ENCODE results near the gene PTPRK. TPM values are rescaled to one million over a fixed set of nuclear protein-coding genes. Genes with fewer than 3 reads are reported as not detected.

PTPRK gene
- total and polyA plus RNA-seq, 10 of the 15 experiments (the other 5 are each of a cell fraction or from before 2014, with no cell fraction given) = 0.23 to 1.9 (median 0.55) TPM

DNA sequence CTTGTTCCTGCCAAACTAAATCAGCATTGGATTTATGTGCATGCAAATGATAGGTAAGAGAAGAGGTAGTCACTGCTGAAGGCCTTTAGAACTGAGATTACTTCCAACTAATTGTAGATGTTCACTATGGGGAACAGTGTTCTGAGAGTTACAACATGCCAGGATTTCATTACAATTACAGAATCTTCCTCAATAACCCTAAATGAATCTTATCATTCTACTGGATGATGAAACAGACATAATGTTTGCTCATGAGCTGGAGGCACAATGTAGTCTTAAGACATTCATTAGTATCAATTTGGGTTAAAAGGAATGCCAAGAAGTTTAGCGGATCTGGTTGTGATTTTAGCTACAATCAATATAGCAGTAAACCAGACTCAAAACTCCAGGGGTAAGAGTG lies 370.6 kb downstream of the PTPRK start:
- H3K27ac ChIP-seq (ENCODE audit: control insufficient read depth, insufficient read depth) = no peak overlapping the region
- no peak for FAIRE-seq
- H3K4me3 ChIP-seq = no peak overlapping the region
- H3K27me3 ChIP-seq (replicated peaks in 1 of 2; ENCODE audit: control insufficient read depth in 2 of 2, insufficient read depth in 2 of 2, low read length in 1 of 2) = no peaks in the 10 kb centered on the region
- H3K4me1 ChIP-seq (ENCODE audit: control insufficient read depth, insufficient read depth, low read length) = no peaks in the 10 kb centered on the region
- no peak overlapping the region for H2AFZ ChIP-seq (ENCODE audit: control insufficient read depth, low read depth, low read length)
- no peaks in the 10 kb centered on the region for H4K20me1 ChIP-seq (ENCODE audit: control insufficient read depth, insufficient read depth)
- no peak overlapping the region for H3K9ac ChIP-seq (ENCODE audit: control insufficient read depth, insufficient read depth, low read length)
- ChIA-PET POLR2A (no interaction called here), RAD21 (ENCODE audit: unreplicated experiment) (no interaction called here), SMC1A (ENCODE audit: uncharacterized antibody, unreplicated experiment) (no interaction called here), CTCF (no interaction called here)
- DNase-seq (ENCODE audit: low read depth, low spot score) = no peak
- H3K4me2 ChIP-seq (ENCODE audit: control insufficient read depth, insufficient read depth) = no peak overlapping the region
- H3K79me2 ChIP-seq (ENCODE audit: control insufficient read depth, insufficient read depth, low read length) = no peaks in the 10 kb centered on the region
- 93% methylated on average over 1 of the region's 1 CpG for WGBS (ENCODE audit: insufficient coverage, insufficient replicate concordance, low lambda C conversion rate, missing lambda C conversion rate)
- in situ Hi-C loops (cut with MboI) (no loop called here), intact Hi-C loops (cut with micrococcal nuclease; ENCODE audit: unreplicated experiment) (no loop called here)
- no peaks in the 10 kb centered on the region for H3K36me3 ChIP-seq (ENCODE audit: control insufficient read depth in 2 of 2, insufficient read depth in 2 of 2, low read length in 1 of 2)
- no peaks in the 10 kb centered on the region for H3K9me3 ChIP-seq (replicated peaks; ENCODE audit: control insufficient read depth, insufficient read depth, low read length)
- no TSS peak for BruUV-seq (replicated peaks)
- ATAC-seq = no peak
- TF ChIP-seq, protein P1, sequence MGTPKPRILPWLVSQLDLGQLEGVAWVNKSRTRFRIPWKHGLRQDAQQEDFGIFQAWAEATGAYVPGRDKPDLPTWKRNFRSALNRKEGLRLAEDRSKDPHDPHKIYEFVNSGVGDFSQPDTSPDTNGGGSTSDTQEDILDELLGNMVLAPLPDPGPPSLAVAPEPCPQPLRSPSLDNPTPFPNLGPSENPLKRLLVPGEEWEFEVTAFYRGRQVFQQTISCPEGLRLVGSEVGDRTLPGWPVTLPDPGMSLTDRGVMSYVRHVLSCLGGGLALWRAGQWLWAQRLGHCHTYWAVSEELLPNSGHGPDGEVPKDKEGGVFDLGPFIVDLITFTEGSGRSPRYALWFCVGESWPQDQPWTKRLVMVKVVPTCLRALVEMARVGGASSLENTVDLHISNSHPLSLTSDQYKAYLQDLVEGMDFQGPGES (IDR thresholded peaks at IDR 0.05) = no peak
- no peak for TF ChIP-seq WRNIP1 (IDR thresholded peaks at IDR 0.05; ENCODE audit: borderline replicate concordance, low read depth, low read length)
- TF ChIP-seq SMAD5 (IDR thresholded peaks at IDR 0.05; ENCODE audit: low read depth) = no peak
- TF ChIP-seq, protein P2, sequence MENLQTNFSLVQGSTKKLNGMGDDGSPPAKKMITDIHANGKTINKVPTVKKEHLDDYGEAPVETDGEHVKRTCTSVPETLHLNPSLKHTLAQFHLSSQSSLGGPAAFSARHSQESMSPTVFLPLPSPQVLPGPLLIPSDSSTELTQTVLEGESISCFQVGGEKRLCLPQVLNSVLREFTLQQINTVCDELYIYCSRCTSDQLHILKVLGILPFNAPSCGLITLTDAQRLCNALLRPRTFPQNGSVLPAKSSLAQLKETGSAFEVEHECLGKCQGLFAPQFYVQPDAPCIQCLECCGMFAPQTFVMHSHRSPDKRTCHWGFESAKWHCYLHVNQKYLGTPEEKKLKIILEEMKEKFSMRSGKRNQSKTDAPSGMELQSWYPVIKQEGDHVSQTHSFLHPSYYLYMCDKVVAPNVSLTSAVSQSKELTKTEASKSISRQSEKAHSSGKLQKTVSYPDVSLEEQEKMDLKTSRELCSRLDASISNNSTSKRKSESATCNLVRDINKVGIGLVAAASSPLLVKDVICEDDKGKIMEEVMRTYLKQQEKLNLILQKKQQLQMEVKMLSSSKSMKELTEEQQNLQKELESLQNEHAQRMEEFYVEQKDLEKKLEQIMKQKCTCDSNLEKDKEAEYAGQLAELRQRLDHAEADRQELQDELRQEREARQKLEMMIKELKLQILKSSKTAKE (IDR thresholded peaks at IDR 0.05; ENCODE audit: low read depth, poor library complexity, severe bottlenecking) = no peak
- TF ChIP-seq, protein P3, sequence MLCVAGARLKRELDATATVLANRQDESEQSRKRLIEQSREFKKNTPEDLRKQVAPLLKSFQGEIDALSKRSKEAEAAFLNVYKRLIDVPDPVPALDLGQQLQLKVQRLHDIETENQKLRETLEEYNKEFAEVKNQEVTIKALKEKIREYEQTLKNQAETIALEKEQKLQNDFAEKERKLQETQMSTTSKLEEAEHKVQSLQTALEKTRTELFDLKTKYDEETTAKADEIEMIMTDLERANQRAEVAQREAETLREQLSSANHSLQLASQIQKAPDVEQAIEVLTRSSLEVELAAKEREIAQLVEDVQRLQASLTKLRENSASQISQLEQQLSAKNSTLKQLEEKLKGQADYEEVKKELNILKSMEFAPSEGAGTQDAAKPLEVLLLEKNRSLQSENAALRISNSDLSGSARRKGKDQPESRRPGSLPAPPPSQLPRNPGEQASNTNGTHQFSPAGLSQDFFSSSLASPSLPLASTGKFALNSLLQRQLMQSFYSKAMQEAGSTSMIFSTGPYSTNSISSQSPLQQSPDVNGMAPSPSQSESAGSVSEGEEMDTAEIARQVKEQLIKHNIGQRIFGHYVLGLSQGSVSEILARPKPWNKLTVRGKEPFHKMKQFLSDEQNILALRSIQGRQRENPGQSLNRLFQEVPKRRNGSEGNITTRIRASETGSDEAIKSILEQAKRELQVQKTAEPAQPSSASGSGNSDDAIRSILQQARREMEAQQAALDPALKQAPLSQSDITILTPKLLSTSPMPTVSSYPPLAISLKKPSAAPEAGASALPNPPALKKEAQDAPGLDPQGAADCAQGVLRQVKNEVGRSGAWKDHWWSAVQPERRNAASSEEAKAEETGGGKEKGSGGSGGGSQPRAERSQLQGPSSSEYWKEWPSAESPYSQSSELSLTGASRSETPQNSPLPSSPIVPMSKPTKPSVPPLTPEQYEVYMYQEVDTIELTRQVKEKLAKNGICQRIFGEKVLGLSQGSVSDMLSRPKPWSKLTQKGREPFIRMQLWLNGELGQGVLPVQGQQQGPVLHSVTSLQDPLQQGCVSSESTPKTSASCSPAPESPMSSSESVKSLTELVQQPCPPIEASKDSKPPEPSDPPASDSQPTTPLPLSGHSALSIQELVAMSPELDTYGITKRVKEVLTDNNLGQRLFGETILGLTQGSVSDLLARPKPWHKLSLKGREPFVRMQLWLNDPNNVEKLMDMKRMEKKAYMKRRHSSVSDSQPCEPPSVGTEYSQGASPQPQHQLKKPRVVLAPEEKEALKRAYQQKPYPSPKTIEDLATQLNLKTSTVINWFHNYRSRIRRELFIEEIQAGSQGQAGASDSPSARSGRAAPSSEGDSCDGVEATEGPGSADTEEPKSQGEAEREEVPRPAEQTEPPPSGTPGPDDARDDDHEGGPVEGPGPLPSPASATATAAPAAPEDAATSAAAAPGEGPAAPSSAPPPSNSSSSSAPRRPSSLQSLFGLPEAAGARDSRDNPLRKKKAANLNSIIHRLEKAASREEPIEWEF (IDR thresholded peaks at IDR 0.05; ENCODE audit: insufficient replicate concordance, low read depth, low read length) = no peak
- no peak for TF ChIP-seq PML (IDR thresholded peaks at IDR 0.05; ENCODE audit: low read length)
- TF ChIP-seq EGR1 (IDR thresholded peaks at IDR 0.05; ENCODE audit: borderline replicate concordance in 1 of 2, low read depth in 2 of 2, low read length in 2 of 2) = no peak
- TF ChIP-seq RFX5 (IDR thresholded peaks at IDR 0.05; ENCODE audit: low read depth, low read length) = no peak
- TF ChIP-seq, protein P4, sequence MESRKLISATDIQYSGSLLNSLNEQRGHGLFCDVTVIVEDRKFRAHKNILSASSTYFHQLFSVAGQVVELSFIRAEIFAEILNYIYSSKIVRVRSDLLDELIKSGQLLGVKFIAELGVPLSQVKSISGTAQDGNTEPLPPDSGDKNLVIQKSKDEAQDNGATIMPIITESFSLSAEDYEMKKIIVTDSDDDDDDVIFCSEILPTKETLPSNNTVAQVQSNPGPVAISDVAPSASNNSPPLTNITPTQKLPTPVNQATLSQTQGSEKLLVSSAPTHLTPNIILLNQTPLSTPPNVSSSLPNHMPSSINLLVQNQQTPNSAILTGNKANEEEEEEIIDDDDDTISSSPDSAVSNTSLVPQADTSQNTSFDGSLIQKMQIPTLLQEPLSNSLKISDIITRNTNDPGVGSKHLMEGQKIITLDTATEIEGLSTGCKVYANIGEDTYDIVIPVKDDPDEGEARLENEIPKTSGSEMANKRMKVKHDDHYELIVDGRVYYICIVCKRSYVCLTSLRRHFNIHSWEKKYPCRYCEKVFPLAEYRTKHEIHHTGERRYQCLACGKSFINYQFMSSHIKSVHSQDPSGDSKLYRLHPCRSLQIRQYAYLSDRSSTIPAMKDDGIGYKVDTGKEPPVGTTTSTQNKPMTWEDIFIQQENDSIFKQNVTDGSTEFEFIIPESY (IDR thresholded peaks at IDR 0.05) = no peak
- TF ChIP-seq, protein P5, sequence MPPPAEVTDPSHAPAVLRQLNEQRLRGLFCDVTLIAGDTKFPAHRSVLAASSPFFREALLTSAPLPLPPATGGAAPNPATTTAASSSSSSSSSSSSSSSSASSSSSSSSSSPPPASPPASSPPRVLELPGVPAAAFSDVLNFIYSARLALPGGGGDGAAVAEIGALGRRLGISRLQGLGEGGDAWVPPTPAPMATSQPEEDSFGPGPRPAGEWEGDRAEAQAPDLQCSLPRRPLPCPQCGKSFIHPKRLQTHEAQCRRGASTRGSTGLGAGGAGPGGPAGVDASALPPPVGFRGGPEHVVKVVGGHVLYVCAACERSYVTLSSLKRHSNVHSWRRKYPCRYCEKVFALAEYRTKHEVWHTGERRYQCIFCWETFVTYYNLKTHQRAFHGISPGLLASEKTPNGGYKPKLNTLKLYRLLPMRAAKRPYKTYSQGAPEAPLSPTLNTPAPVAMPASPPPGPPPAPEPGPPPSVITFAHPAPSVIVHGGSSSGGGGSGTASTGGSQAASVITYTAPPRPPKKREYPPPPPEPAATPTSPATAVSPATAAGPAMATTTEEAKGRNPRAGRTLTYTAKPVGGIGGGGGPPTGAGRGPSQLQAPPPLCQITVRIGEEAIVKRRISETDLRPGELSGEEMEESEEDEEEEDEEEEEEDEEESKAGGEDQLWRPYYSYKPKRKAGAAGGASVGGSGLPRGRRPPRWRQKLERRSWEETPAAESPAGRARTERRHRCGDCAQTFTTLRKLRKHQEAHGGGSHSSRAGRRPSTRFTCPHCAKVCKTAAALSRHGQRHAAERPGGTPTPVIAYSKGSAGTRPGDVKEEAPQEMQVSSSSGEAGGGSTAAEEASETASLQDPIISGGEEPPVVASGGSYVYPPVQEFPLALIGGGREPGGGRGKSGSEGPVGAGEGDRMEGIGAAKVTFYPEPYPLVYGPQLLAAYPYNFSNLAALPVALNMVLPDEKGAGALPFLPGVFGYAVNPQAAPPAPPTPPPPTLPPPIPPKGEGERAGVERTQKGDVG (CRISPR knock-in tag; IDR thresholded peaks at IDR 0.05) = no peak
- TF ChIP-seq CREM (IDR thresholded peaks at IDR 0.05; ENCODE audit: low read depth) = no peak

Data from GM12878 (cell line).